ENCODE measurements around the gene DDIT3.

GRCh38 chr12:57541717-57542116, 21.4 kb upstream of the DDIT3 start:
- TF ChIP-seq, protein P1, sequence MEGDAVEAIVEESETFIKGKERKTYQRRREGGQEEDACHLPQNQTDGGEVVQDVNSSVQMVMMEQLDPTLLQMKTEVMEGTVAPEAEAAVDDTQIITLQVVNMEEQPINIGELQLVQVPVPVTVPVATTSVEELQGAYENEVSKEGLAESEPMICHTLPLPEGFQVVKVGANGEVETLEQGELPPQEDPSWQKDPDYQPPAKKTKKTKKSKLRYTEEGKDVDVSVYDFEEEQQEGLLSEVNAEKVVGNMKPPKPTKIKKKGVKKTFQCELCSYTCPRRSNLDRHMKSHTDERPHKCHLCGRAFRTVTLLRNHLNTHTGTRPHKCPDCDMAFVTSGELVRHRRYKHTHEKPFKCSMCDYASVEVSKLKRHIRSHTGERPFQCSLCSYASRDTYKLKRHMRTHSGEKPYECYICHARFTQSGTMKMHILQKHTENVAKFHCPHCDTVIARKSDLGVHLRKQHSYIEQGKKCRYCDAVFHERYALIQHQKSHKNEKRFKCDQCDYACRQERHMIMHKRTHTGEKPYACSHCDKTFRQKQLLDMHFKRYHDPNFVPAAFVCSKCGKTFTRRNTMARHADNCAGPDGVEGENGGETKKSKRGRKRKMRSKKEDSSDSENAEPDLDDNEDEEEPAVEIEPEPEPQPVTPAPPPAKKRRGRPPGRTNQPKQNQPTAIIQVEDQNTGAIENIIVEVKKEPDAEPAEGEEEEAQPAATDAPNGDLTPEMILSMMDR (IDR thresholded peaks at IDR 0.05), result no peak
- no peak for TF ChIP-seq POLR2A (IDR thresholded peaks at IDR 0.05)
